Keratinocyte (primary cell): ENCODE measurements around the gene ADARB2. TPM values are rescaled to one million over a fixed set of nuclear protein-coding genes. Genes with fewer than 3 reads are reported as not detected.

Source experiments
- DNase-seq: peaks from one replicate; pipeline ENCODE4 v3.0.0-alpha.2; 2011; ENCODE audit warnings: low read depth, missing footprints, low spot score
- FAIRE-seq: peaks from 2 replicates; lab custom pipeline; 2011; peaks lifted over from hg19 to GRCh38; lab: Jason Lieb, UNC
- H2AFZ ChIP-seq: 2 replicates; pipeline ENCODE4 v1.6.0; 2012; ENCODE audit warnings: low read length, control low read depth, inconsistent platforms; ENCODE audit not compliant: control insufficient read depth
- H3K27ac ChIP-seq: 2 replicates; pipeline ENCODE4 v1.5.1; 2011; ENCODE audit warnings: low read length; ENCODE audit not compliant: control insufficient read depth, insufficient read depth
- H3K27me3 ChIP-seq: 3 replicates; pipeline ENCODE4 v1.6.0; 2011; ENCODE audit warnings: low read length; ENCODE audit not compliant: control insufficient read depth, insufficient read depth; ENCODE audit errors: extremely low read depth
- H3K36me3 ChIP-seq, 2 experiments: 2 replicates in 1 of 2; 3 replicates in 1 of 2; pipeline ENCODE4 v1.5.1; 2011; ENCODE audit warnings: low read length in 2 of 2, mild to moderate bottlenecking in 1 of 2; ENCODE audit not compliant: control insufficient read depth in 2 of 2, insufficient read depth in 2 of 2; ENCODE audit errors: extremely low read depth in 1 of 2
- H3K4me1 ChIP-seq: 3 replicates; pipeline ENCODE4 v1.5.1; 2011; ENCODE audit warnings: low read length; ENCODE audit not compliant: control insufficient read depth, insufficient read depth; ENCODE audit errors: extremely low read depth
- H3K4me2 ChIP-seq: 3 replicates; pipeline ENCODE4 v1.6.0; 2011; ENCODE audit warnings: low read depth, low read length; ENCODE audit not compliant: control insufficient read depth, insufficient read depth; ENCODE audit errors: extremely low read depth
- H3K4me3 ChIP-seq, 3 experiments: fragments of 200-600 bp in 1 of 3; sonication (generic) in 1 of 3; 2 replicates in 2 of 3; 3 replicates in 1 of 3; pipeline ENCODE4 v1.5.1; 2011 to 2016; ENCODE audit warnings: low read length in 3 of 3, mild to moderate bottlenecking in 3 of 3, control low read depth in 2 of 3, inconsistent platforms in 1 of 3, low read depth in 1 of 3, mixed read lengths in 1 of 3, mixed run types in 1 of 3, moderate library complexity in 1 of 3; ENCODE audit not compliant: control insufficient read depth in 2 of 3, insufficient read depth in 2 of 3; ENCODE audit errors: extremely low read depth in 1 of 3
- H3K79me2 ChIP-seq: 2 replicates; pipeline ENCODE4 v1.6.0; 2012; ENCODE audit warnings: low read length; ENCODE audit not compliant: control insufficient read depth, insufficient read depth
- H3K9ac ChIP-seq: 3 replicates; pipeline ENCODE4 v1.6.0; 2011; ENCODE audit warnings: low read length; ENCODE audit not compliant: control insufficient read depth, insufficient read depth; ENCODE audit errors: extremely low read depth
- H3K9me1 ChIP-seq: 3 replicates; pipeline ENCODE4 v1.6.0; 2011; ENCODE audit warnings: low read length; ENCODE audit not compliant: control insufficient read depth, insufficient read depth; ENCODE audit errors: extremely low read depth
- H3K9me3 ChIP-seq: 2 replicates; pipeline ENCODE4 v1.5.1; 2012; ENCODE audit warnings: low read depth, low read length; ENCODE audit not compliant: control insufficient read depth
- H4K20me1 ChIP-seq: 3 replicates; pipeline ENCODE4 v1.6.0; 2011; ENCODE audit warnings: low read length; ENCODE audit not compliant: control insufficient read depth, insufficient read depth; ENCODE audit errors: extremely low read depth
- EZH2 ChIP-seq: IDR thresholded peaks from one replicate; pipeline ENCODE4 v1.6.1; 2012; ENCODE audit warnings: inconsistent platforms, mild to moderate bottlenecking, low read length, moderate library complexity
- dilution Hi-C: fragments of 300-500 bp; cut with MboI; formaldehyde crosslinking; loops from one replicate; pipeline ENCODE4 v1.7.0; 2020; ENCODE audit warnings: low sequenced_read_pairs; ENCODE audit not compliant: extremely low pct_ligation_motif_present
- polyA plus RNA-seq, 5 experiments: library from polyadenylated mRNA; depleted of rRNA in 3 of 5; stranded (reverse) in 3 of 5; stranded (forward) in 1 of 5; unstranded in 1 of 5; fragments of >200 nt; gene quantifications; 1 replicate in 1 of 5; 2 replicates in 3 of 5; 3 replicates in 1 of 5; pipeline versions ENCODE4 v1.2.1 to v1.2.3, GENCODE V29; 2011 to 2012; ENCODE audit warnings: missing spikeins in 2 of 5, low read depth in 1 of 5, low replicate concordance in 1 of 5
- TF ChIP-seq, protein P1 (sequence below), 3 experiments: IDR thresholded peaks in 1 of 3; conservative IDR thresholded peaks in 1 of 3; optimal IDR thresholded peaks in 1 of 3; 2 replicates in 2 of 3; 3 replicates in 1 of 3; pipeline versions ENCODE3 to v1.5.1; 2011; ENCODE audit warnings: low read length in 3 of 3, mild to moderate bottlenecking in 3 of 3, moderate library complexity in 2 of 3, control low read depth in 1 of 3, inconsistent platforms in 1 of 3; ENCODE audit not compliant: insufficient read depth in 2 of 3; ENCODE audit errors: extremely low read depth in 1 of 3

ADARB2 gene
- polyA plus RNA-seq, 1 donor (not counting 4 experiments of a cell fraction or from before 2014, with no cell fraction given): not detected

DNA sequence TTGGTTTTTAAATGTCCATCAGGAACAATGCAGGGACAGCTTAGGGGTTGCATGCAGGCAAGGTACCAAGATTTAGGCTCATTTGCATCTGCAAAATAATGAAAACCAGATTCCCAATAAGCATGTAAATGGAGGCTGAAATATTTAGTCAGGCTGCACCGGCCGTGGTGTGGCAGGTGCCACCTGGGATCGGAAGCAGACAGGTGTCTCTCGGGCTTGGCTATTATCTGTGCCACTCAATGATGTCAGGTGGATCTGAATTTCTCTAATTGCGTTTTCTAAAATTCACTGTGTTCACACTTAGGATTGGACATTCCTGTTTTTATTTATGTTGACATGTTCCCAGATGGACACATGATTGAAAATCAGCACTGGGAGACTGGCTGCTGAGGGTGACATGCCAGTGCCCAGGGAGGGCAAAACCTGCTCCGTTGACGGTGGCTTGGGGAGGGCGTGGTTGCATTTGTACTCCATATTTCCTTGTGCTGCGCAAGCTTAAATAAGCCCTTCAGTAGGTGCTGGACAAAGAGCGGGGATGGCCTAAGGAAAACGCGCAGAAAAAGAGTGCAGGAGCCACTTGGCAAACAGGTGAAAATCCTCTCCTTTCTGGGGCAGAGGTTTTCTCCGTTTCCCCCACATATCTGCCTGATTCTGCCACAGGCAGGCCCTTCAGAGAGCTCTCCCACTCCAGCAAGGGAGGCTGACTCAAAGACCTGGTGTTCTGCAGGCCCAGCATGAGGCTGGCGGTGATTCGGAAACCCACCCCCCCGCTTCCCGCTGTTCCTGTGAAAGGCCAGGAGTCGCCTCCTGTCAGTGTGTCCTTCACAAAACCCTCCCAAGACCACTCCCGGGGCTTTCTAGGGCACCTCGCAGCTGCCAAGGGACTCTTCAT, 538.6 kb downstream of the ADARB2 start:
- H3K4me2 ChIP-seq: no peak overlapping the region
- no peak for TF ChIP-seq EZH2
- TF ChIP-seq, protein P1, sequence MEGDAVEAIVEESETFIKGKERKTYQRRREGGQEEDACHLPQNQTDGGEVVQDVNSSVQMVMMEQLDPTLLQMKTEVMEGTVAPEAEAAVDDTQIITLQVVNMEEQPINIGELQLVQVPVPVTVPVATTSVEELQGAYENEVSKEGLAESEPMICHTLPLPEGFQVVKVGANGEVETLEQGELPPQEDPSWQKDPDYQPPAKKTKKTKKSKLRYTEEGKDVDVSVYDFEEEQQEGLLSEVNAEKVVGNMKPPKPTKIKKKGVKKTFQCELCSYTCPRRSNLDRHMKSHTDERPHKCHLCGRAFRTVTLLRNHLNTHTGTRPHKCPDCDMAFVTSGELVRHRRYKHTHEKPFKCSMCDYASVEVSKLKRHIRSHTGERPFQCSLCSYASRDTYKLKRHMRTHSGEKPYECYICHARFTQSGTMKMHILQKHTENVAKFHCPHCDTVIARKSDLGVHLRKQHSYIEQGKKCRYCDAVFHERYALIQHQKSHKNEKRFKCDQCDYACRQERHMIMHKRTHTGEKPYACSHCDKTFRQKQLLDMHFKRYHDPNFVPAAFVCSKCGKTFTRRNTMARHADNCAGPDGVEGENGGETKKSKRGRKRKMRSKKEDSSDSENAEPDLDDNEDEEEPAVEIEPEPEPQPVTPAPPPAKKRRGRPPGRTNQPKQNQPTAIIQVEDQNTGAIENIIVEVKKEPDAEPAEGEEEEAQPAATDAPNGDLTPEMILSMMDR (optimal IDR thresholded peaks at IDR 0.05 in 1 of 3, IDR thresholded peaks at IDR 0.05 in 1 of 3, conservative IDR thresholded peaks at IDR 0.05 in 1 of 3; ENCODE audit: extremely low read depth in 1 of 3, insufficient read depth in 2 of 3, low read length in 3 of 3): no peak
- no peak overlapping the region for H3K4me3 ChIP-seq
- no peaks in the 10 kb centered on the region for H3K9me1 ChIP-seq
- DNase-seq (no peak), FAIRE-seq (no peak)
- no peaks in the 10 kb centered on the region for H3K79me2 ChIP-seq
- no peak overlapping the region for H2AFZ ChIP-seq
- no peak overlapping the region for H3K27ac ChIP-seq
- H4K20me1 ChIP-seq: no peaks in the 10 kb centered on the region
- H3K9ac ChIP-seq: no peak overlapping the region
- dilution Hi-C loops: no loop called here
- H3K36me3 ChIP-seq: no peaks in the 10 kb centered on the region
- H3K27me3 ChIP-seq: no peaks in the 10 kb centered on the region
- no peaks in the 10 kb centered on the region for H3K9me3 ChIP-seq
- no peaks in the 10 kb centered on the region for H3K4me1 ChIP-seq

DNA sequence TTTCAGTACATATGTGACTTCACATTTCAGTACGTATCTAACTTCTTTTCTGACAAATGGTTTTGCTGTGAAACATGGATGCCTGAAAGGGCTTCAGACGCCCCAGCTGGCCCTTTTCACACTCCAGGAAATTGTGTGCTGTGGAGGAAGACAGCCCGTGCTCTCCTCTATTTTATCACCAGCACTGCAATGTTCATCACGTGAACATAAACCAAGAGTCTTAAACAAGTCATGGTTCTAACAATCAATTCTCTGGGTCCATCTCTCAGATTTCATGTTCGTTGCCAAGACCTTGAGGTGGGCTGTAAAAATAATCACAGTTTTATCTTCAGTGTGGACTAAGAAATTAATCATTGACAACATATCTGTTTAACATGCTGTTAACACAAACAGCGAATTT, 539.9 kb downstream of the ADARB2 start:
- Histone ChIP-seq H2AFZ (no peak overlapping the region), H3K27me3 (no peaks in the 10 kb centered on the region), H3K79me2 (no peaks in the 10 kb centered on the region), H3K4me2 (no peak overlapping the region), H3K9me3 (no peaks in the 10 kb centered on the region), H3K9ac (no peak overlapping the region), H3K4me1 (no peaks in the 10 kb centered on the region), H3K36me3 (no peaks in the 10 kb centered on the region), H3K9me1 (no peaks in the 10 kb centered on the region), H3K4me3 (no peak overlapping the region), H4K20me1 (no peaks in the 10 kb centered on the region), H3K27ac (no peak overlapping the region)
- no peak for TF ChIP-seq EZH2
- TF ChIP-seq, protein P1 (optimal IDR thresholded peaks at IDR 0.05 in 1 of 3, IDR thresholded peaks at IDR 0.05 in 1 of 3, conservative IDR thresholded peaks at IDR 0.05 in 1 of 3; ENCODE audit: extremely low read depth in 1 of 3, insufficient read depth in 2 of 3, low read length in 3 of 3): no peak
- DNase-seq: no peak
- dilution Hi-C loops: no loop called here
- FAIRE-seq: no peak
